ENCODE results near the gene CT45A10.
"Not testable (repeated sequence)": the region's sequence is repeated elsewhere in the genome, so short reads cannot be mapped to it uniquely, and the experiment has no call there.

The CT45A10 gene

GRCh38 chrX:135910251-135910650 is 17.0 kb upstream of the CT45A10 start:
- Histone ChIP-seq H3K4me1 (ENCODE audit: control insufficient read depth in 1 of 2, insufficient read depth in 1 of 2, low read depth in 1 of 2, low read length in 1 of 2) (no peaks in the 10 kb centered on the region), H3K27me3 (no peaks in the 10 kb centered on the region), H3K27ac (no peak overlapping the region), H3K4me3 (ENCODE audit: low read depth in 1 of 2, low read length in 1 of 2) (no peak overlapping the region), H3K36me3 (no peaks in the 10 kb centered on the region), H3K9me3 (no peaks in the 10 kb centered on the region)
- TF ChIP-seq CTCF (IDR thresholded peaks at IDR 0.05) = no peak

DNA sequence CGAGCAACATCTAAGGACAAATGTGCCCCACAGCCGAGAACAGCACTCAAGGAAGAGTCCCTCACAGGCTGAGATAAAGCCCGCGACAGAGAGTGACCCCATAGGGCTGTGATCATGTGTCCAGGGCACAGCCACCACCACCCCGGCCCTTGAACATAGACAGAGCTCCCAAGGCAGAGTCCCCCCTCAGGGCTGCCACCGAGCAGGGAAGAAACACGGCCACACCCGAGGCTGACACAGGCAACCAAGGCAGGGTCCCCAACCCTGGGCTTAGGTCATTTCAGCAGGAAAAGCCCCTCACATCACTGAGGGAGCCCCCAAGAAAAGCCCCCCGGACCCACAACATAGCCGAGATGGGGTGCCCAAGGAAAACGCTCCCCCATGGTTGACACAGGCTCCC is 463 bp downstream of the CT45A10 start:
- H3K4me1 ChIP-seq (ENCODE audit: control insufficient read depth in 1 of 2, insufficient read depth in 1 of 2, low read depth in 1 of 2, low read length in 1 of 2) = no peaks in the 10 kb centered on the region
- no peak overlapping the region for H3K27ac ChIP-seq
- no peak overlapping the region for H3K4me3 ChIP-seq (ENCODE audit: low read depth in 1 of 2, low read length in 1 of 2)
- no peak for TF ChIP-seq CTCF (IDR thresholded peaks at IDR 0.05)
- H3K9me3 ChIP-seq = no peaks in the 10 kb centered on the region
- H3K36me3 ChIP-seq = no peaks in the 10 kb centered on the region
- no peaks in the 10 kb centered on the region for H3K27me3 ChIP-seq

DNA sequence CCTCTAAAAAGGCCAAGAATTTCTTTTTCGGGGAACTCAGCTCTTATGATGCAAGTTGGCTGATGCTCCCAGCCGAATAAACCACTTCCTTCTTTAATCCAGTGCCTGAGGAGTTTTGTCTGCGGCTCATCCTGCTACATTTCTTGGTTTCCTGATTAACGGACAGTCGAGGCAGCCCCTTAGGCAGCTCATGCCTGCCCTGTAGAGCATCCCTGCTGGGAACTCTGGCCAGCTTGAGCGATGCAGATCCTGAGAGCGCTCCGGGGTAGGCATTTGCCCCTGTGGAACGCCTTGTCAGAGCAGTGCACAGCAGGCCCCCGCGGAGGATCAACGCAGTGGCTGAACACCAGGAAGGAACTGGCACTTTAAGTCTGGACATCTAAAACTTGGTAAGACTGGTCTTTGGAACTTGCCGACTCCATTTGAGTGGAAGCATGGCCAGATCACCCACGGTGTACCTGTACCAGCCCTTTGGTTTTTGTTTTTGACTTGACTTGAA is 3.1 kb downstream of the CT45A10 start:
- Histone ChIP-seq H3K27ac (no peak overlapping the region), H3K9me3 (no peaks in the 10 kb centered on the region), H3K27me3 (no peaks in the 10 kb centered on the region), H3K4me3 (ENCODE audit: low read depth in 1 of 2, low read length in 1 of 2) (no peak overlapping the region), H3K4me1 (ENCODE audit: control insufficient read depth in 1 of 2, insufficient read depth in 1 of 2, low read depth in 1 of 2, low read length in 1 of 2) (no peaks in the 10 kb centered on the region), H3K36me3 (no peaks in the 10 kb centered on the region)
- no peak for TF ChIP-seq CTCF (IDR thresholded peaks at IDR 0.05)

- H3K27ac ChIP-seq; H3K27me3 ChIP-seq; H3K9me3 ChIP-seq; H3K4me3 ChIP-seq (ENCODE audit: low read depth in 1 of 2, low read length in 1 of 2); H3K4me1 ChIP-seq (ENCODE audit: control insufficient read depth in 1 of 2, insufficient read depth in 1 of 2, low read depth in 1 of 2, low read length in 1 of 2); H3K36me3 ChIP-seq: not testable (repeated sequence)
Observed at GRCh38 chrX:135888976-135889375, 4.3 kb downstream of the CT45A10 start.

DNA sequence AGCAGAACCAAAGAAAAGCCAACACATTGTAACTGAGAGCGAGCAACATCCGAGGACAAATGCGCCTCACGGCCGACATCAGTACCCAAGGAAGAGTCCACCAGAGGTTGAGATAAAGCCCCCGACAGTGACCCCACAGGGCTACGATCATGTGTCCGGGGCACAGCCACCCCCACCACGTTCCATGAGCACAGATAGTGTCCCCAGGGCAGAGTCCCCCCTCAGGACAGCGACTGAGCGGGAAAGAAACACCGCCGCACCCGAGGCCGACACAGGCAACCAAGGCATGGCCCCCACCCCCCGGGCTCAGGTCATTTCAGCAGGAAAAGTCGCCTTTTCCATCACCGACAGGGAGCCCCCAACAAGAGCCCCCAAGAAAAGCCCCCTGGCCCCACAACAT is 5.0 kb downstream of the CT45A10 start:
- H3K9me3 ChIP-seq; H3K27ac ChIP-seq; H3K4me1 ChIP-seq (ENCODE audit: control insufficient read depth in 1 of 2, insufficient read depth in 1 of 2, low read depth in 1 of 2, low read length in 1 of 2); H3K36me3 ChIP-seq; H3K27me3 ChIP-seq; H3K4me3 ChIP-seq (ENCODE audit: low read depth in 1 of 2, low read length in 1 of 2): not testable (repeated sequence)

DNA sequence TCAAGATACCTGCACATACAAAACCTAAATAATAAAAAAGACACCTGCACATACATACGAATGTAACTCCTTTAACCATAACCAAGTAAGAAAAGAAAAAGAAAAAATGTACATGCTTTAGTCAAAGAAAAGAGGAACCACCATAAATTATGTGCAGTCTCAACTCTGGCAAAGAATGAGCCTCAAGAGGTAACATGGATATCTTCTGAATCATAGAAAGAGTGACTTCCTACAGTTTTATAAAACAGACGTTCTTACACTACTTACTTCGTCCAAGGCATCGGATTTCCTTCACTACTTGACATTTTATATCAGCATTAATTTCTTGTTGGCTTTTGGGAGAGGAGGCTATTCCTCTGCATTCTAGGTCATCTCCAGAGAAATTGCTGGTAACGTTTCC is 10.5 kb downstream of the CT45A10 start:
- not testable (repeated sequence) for H3K4me1 ChIP-seq (ENCODE audit: control insufficient read depth in 1 of 2, insufficient read depth in 1 of 2, low read depth in 1 of 2, low read length in 1 of 2); H3K27me3 ChIP-seq; H3K27ac ChIP-seq; H3K4me3 ChIP-seq (ENCODE audit: low read depth in 1 of 2, low read length in 1 of 2); H3K36me3 ChIP-seq; H3K9me3 ChIP-seq

- not testable (repeated sequence) for H3K27ac ChIP-seq; H3K36me3 ChIP-seq; H3K4me1 ChIP-seq (ENCODE audit: control insufficient read depth in 1 of 2, insufficient read depth in 1 of 2, low read depth in 1 of 2, low read length in 1 of 2); H3K4me3 ChIP-seq (ENCODE audit: low read depth in 1 of 2, low read length in 1 of 2); H3K27me3 ChIP-seq; H3K9me3 ChIP-seq
Observed at GRCh38 chrX:135871712-135872111, 21.5 kb downstream of the CT45A10 start, which contains the start of gene CT45A9. TSS of gene CT45A9 (minus strand) at chrX:135871812. CDS start at chrX:135868061, 3,751 bp downstream.

DNA sequence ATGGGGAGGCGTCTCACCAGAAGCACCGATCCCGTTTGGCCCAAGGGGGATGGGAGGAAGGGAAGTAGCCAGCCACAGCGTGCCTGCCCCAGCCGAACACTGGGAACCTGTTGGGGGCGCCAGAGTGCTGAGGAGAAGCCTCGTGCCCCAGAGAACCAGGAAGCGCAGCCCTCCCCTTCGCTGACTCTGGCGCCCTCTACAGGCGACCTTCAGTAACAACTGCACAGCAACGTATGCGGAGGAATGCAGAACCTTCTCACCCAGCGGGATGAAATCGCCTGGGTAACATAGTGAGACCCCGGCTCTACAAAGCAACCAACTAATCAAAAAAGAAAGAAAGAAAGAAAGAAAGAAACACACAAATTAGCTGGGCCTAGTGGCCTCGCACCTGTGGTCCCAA is 38.8 kb downstream of the CT45A10 start, which contains the start of gene CT45A8:
CT45A8 (minus strand) TSS at position 101 of the 400 bp plus-strand sequence. CDS start 3,755 bp downstream, outside the sequence.
- H3K36me3 ChIP-seq; H3K4me3 ChIP-seq (ENCODE audit: low read depth in 1 of 2, low read length in 1 of 2); H3K27me3 ChIP-seq; H3K9me3 ChIP-seq; H3K4me1 ChIP-seq (ENCODE audit: control insufficient read depth in 1 of 2, insufficient read depth in 1 of 2, low read depth in 1 of 2, low read length in 1 of 2); H3K27ac ChIP-seq: not testable (repeated sequence)

DNA sequence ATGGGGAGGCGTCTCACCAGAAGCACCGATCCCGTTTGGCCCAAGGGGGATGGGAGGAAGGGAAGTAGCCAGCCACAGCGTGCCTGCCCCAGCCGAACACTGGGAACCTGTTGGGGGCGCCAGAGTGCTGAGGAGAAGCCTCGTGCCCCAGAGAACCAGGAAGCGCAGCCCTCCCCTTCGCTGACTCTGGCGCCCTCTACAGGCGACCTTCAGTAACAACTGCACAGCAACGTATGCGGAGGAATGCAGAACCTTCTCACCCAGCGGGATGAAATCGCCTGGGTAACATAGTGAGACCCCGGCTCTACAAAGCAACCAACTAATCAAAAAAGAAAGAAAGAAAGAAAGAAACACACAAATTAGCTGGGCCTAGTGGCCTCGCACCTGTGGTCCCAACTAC is 56.1 kb downstream of the CT45A10 start, which contains the start of gene CT45A7:
CT45A7 (minus strand) TSS at position 101 of the 400 bp plus-strand sequence. CDS start 3,747 bp downstream, outside the sequence.
- H3K4me3 ChIP-seq (ENCODE audit: low read depth in 1 of 2, low read length in 1 of 2); H3K27me3 ChIP-seq; H3K9me3 ChIP-seq; H3K27ac ChIP-seq; H3K36me3 ChIP-seq; H3K4me1 ChIP-seq (ENCODE audit: control insufficient read depth in 1 of 2, insufficient read depth in 1 of 2, low read depth in 1 of 2, low read length in 1 of 2): not testable (repeated sequence)
